ENCODE results near the gene PFDN2. TPM values are rescaled to one million over a fixed set of nuclear protein-coding genes. Genes with fewer than 3 reads are reported as not detected.

Gene PFDN2
- total and polyA plus RNA-seq, 10 of the 15 experiments (the other 5 are each of a cell fraction or from before 2014, with no cell fraction given) = 30.0 to 141 (median 80.5) TPM

GRCh38 chr1:161132410-161133219, 14.8 kb upstream of the PFDN2 start, which contains the start of gene DEDD (continued):
- no peak for TF ChIP-seq ESRRA (IDR thresholded peaks at IDR 0.05; ENCODE audit: low read length)
- 0 out of 2 replicates have a peak, but pooled peaks have one; percentile 12 for TF ChIP-seq BMI1 (IDR thresholded peaks at IDR 0.05; ENCODE audit: borderline replicate concordance)
- TF ChIP-seq SKIL (IDR thresholded peaks at IDR 0.05; ENCODE audit: low read depth, poor library complexity, severe bottlenecking) = no peak
- no peak for TF ChIP-seq SUZ12 (IDR thresholded peaks at IDR 0.05; ENCODE audit: unreplicated experiment)
- no peak for TF ChIP-seq PAX5 (IDR thresholded peaks at IDR 0.05; ENCODE audit: borderline replicate concordance, low read depth, low read length)
- 0 out of 2 replicates have a peak, but pooled peaks have one; percentile 49 for TF ChIP-seq RCOR1 (conservative IDR thresholded peaks at IDR 0.05; ENCODE audit: low read depth, low read length)
- no peak; the same call in 1 of the 2 replicates for TF ChIP-seq SIN3A (IDR thresholded peaks at IDR 0.05; ENCODE audit: low read depth, low read length)
- TF ChIP-seq SRF (IDR thresholded peaks at IDR 0.05; ENCODE audit: low read depth in 2 of 2, low read length in 2 of 2) = no peak
- TF ChIP-seq CEBPZ (IDR thresholded peaks at IDR 0.05; ENCODE audit: low read depth, low read length) = no peak
- no peak for TF ChIP-seq MEF2B (IDR thresholded peaks at IDR 0.05; ENCODE audit: partially characterized antibody, poor library complexity, severe bottlenecking)
- TF ChIP-seq KAT2A (conservative IDR thresholded peaks at IDR 0.05; ENCODE audit: control insufficient read depth, low read depth, low read length) = no peak
- peak; percentile 22; the same call in 1 of the 2 replicates for TF ChIP-seq TBL1XR1 (IDR thresholded peaks at IDR 0.05; ENCODE audit: low read depth, low read length)
- TF ChIP-seq EZH2 (IDR thresholded peaks at IDR 0.05; ENCODE audit: borderline replicate concordance, control insufficient read depth, low read depth, low read length) = no peak
- TF ChIP-seq SIX5 (IDR thresholded peaks at IDR 0.05; ENCODE audit: low read depth, low read length, severe bottlenecking) = peak; percentile 89
- TF ChIP-seq MYB (IDR thresholded peaks at IDR 0.05; ENCODE audit: borderline replicate concordance, low read depth, low read length) = no peak
- TF ChIP-seq EP300 (IDR thresholded peaks at IDR 0.05; ENCODE audit: borderline replicate concordance in 1 of 2, control insufficient read depth in 1 of 2, low read depth in 2 of 2, low read length in 2 of 2) = peak in 1 of 2 experiments; percentile 51; a peak in 2 of 4 replicates
- no peak for TF ChIP-seq HDAC2 (IDR thresholded peaks at IDR 0.05)
- TF ChIP-seq ZNF687 (IDR thresholded peaks at IDR 0.05) = peak; percentile 79
- TF ChIP-seq YBX1 (IDR thresholded peaks at IDR 0.05) = no peak
